HFFc6 (cell line): Measurements from ENCODE around the gene GSK3A. TPM values are rescaled to one million over a fixed set of nuclear protein-coding genes. Genes with fewer than 3 reads are reported as not detected.

Experiments
- DNase-seq: peaks from one replicate; pipeline ENCODE4 v3.0.0-alpha.2; 2018
- H3K27ac Mint-ChIP-seq: 2 replicates; pipeline ENCODE4 v1.8.0; 2020; ENCODE audit warnings: mild to moderate bottlenecking, mixed read lengths
- H3K27me3 Mint-ChIP-seq: 2 replicates; pipeline ENCODE4 v1.8.0; 2021; ENCODE audit warnings: mild to moderate bottlenecking, moderate library complexity, mixed read lengths; ENCODE audit not compliant: insufficient read depth
- H3K36me3 Mint-ChIP-seq: 2 replicates; pipeline ENCODE4 v1.8.0; 2021; ENCODE audit warnings: low read depth, mixed read lengths
- H3K4me1 Mint-ChIP-seq: 2 replicates; pipeline ENCODE4 v1.8.0; 2020; ENCODE audit warnings: low read depth, mixed read lengths
- H3K4me3 Mint-ChIP-seq: 2 replicates; pipeline ENCODE4 v1.8.0; 2020; ENCODE audit warnings: mild to moderate bottlenecking, moderate library complexity, mixed read lengths
- H3K9me3 Mint-ChIP-seq: 2 replicates; pipeline ENCODE4 v1.8.0; 2020; ENCODE audit warnings: mild to moderate bottlenecking, mixed read lengths
- CTCF ChIP-seq: fragments of 200-600 bp; sonication (generic); IDR thresholded peaks from 2 replicates; pipeline ENCODE4 v1.5.0; 2021; ENCODE audit warnings: antibody characterized with exemption, mild to moderate bottlenecking
- total RNA-seq, 6 experiments: library from RNA; stranded (reverse); fragmentation: NEBNext Ultra II Directional; extraction: Animal tissue kit (Norgen Biotek cat#: 25700); gene quantifications; 2 replicates in 1 of 6; 3 replicates in 5 of 6; pipeline ENCODE4 v1.2.3, GENCODE V29; 2021

The GSK3A gene
- total RNA-seq, 6 experiments from 2014 or later: 36.3 to 45.5 (median 43.1) TPM

DNA sequence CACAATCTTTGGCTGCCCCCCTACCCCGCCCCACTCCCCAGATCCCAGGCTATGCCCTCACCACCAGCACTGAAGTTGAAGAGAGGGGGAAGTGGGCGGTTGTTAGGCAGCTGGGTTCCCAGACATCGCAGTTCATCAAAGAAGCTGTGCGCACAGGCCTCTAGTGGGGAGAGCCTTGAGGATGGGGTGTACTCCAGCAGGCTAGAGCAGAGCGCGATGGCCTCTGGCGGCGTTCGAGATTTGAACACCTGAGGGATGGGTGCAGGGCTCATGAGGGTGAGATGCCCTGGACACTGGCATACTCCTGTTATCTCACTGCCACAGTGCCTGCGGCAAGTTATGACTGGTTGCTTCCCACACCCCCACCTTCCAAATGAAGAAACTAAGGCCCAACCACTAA is 10.0 kb downstream of the GSK3A start:
- Mint-ChIP-seq H3K36me3 (peaks cover 33% of the 10 kb centered on the region), H3K27ac (no peak overlapping the region), H3K4me1 (peaks cover 14% of the 10 kb centered on the region), H3K4me3 (no peak overlapping the region), H3K27me3 (peaks cover 5% of the 10 kb centered on the region; the same call in 1 of the 2 replicates), H3K9me3 (no peaks in the 10 kb centered on the region)
- no peak for TF ChIP-seq CTCF
- DNase-seq: no peak

DNA sequence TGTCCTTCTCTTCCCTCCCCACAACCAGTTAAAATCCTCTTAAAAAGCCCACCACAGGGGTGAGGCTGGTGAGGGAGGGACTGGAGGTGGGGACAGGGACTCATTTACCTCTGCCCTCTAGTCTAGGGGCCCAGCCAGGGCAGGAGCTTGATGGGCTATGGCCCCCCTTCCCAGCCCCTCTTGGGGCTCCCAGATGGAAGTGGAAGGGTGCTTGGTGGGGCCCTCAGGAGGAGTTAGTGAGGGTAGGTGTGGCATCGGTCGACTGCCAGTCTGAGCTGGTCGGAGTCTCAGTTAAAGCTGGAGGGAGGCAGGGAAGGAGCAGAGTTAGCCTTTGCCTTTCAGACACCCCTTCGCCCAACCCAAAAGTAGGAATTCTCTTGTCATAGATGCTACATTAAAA is 11.8 kb downstream of the GSK3A start:
- Mint-ChIP-seq H3K4me1 (peaks cover 28% of the 10 kb centered on the region), H3K27me3 (peaks cover 5% of the 10 kb centered on the region; the same call in 1 of the 2 replicates), H3K36me3 (peaks cover 31% of the 10 kb centered on the region), H3K4me3 (no peak overlapping the region), H3K27ac (peak overlapping the region; percentile 48), H3K9me3 (no peaks in the 10 kb centered on the region)
- no peak for TF ChIP-seq CTCF
- no peak for DNase-seq

GRCh38 chr19:42229855-42230351 is 12.5 kb downstream of the GSK3A start:
- TF ChIP-seq CTCF: no peak
- H3K9me3 Mint-ChIP-seq: no peaks in the 10 kb centered on the region
- no peak overlapping the region for H3K4me3 Mint-ChIP-seq
- H3K36me3 Mint-ChIP-seq: peaks cover 26% of the 10 kb centered on the region
- DNase-seq: peak; percentile 33
- peak overlapping the region; percentile 80 for H3K27ac Mint-ChIP-seq
- H3K4me1 Mint-ChIP-seq: peaks cover 28% of the 10 kb centered on the region
- no peaks in the 10 kb centered on the region; the same call in 1 of the 2 replicates for H3K27me3 Mint-ChIP-seq

- Mint-ChIP-seq H3K36me3 (peaks cover 26% of the 10 kb centered on the region), H3K4me3 (no peak overlapping the region), H3K27me3 (no peaks in the 10 kb centered on the region; the same call in 1 of the 2 replicates), H3K27ac (peak overlapping the region; percentile 80), H3K9me3 (no peaks in the 10 kb centered on the region), H3K4me1 (peaks cover 28% of the 10 kb centered on the region)
- no peak for DNase-seq
- peak; percentile 40; the same call in 1 of the 2 replicates for TF ChIP-seq CTCF
Observed at GRCh38 chr19:42229301-42229854, 13.0 kb downstream of the GSK3A start.

- no peak for TF ChIP-seq CTCF
- Mint-ChIP-seq H3K4me3 (no peak overlapping the region), H3K27me3 (no peaks in the 10 kb centered on the region; the same call in 1 of the 2 replicates), H3K36me3 (peaks cover 23% of the 10 kb centered on the region), H3K27ac (peak overlapping the region; percentile 63; the same call in 1 of the 2 replicates), H3K4me1 (peaks cover 28% of the 10 kb centered on the region), H3K9me3 (no peaks in the 10 kb centered on the region)
- DNase-seq: no peak
Observed at GRCh38 chr19:42228641-42229040, 13.8 kb downstream of the GSK3A start.
